Measurements from ENCODE around the gene SLC22A17.
"Not testable (repeated sequence)": the region's sequence is repeated elsewhere in the genome, so short reads cannot be mapped to it uniquely, and the experiment has no call there.

SLC22A17 gene

DNA sequence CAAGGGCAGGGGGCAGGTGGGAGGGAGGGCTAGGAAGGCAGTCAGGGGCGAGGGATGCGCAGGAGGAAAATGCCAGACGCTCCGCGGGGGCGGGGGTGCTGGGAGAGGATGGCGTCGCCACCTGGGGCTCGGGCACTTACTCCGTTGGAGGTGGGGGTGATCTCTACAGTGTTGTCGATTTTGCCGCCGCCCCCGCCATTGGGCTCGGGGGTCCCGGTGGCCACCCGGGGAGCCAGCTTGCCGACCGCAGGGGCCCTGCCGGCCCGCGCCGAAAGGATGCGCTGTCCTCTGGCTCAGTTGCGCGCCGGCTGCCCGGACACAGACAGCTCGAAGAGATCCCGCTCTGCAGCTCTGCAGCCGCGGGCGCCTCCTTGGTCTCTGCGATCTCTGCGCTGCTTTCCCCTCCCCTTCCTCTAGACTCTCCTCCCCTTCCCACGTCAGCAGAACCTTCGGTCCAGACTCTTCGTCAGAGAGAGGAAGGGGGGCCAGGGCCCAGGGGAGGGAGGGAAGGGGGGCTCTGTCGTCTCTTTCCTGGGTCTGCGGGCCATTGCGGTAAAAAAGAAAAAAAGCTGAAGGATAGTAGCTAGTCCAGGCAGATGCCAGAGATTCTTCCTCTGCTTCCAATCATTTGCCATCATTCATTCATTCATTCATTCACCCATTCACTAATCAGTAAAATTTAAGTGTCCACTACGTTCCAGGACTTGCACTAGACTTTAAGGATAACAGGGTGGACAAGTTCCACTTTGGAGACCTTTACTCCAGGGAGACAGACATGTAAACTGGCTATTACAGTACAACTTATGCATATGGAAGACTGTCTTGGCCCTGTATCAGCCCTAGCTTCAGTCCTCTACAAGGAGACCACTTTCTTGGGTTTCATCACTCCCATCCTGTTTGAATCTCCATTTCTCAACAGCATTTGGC, at the start of gene SLC22A17:
TSS of gene SLC22A17 (minus strand) at position 382 of the 927 bp plus-strand sequence.
- DNase-seq (ENCODE audit: low read depth) = peak; percentile 91

DNA sequence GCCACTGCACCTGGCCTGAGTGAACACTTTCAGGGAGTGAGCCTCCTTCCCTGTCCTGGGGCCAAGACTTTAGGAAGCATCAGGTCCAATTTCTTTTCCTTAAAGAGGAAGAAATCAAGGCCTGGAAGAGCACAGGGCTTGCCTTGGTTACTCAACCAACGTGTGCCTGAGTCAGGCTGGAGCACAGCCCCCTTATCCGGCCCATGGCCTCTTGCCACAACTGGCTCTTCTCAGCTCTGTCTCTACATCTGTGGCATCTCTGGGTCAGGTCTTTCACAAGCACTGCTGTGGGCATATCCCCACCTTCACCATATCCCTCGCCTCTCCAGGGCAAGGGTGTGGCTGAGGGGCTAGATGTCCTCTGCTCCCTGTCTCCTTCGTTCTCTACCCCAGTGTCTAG, 48.6 kb upstream of the SLC22A17 start:
- DNase-seq (ENCODE audit: low read depth) = no peak

DNA sequence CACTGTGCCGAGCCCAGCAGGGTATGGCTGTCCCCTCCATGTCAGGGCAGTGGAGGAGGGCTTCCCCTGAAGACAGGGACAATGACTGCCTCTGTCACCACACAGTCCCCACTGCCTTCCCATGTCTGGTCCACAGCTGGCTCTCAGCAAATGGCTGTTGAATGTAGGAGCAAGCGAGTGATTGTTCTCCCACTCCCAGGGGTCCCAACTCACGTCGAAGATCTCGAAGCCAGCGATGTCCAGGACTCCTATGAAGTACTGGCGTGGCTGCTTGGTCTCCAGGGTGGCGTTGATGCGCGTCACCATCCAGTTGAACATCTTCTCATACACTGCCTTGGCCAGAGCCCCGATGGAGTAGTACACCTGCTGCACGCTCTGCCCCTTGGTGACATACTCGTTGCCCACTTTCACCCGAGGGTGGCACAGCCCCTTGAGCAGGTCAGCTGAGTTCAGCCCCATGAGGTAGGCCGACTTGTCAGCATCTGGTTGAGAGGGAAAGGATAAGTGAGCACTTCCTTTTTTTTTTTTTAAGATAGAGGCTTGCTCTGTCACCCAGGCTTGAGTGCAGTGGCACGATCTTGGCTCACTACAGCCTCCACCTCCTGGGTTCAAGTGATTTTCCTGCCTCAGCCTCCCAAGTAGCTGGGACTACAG, 47.9 kb upstream of the SLC22A17 start:
- DNase-seq (ENCODE audit: low read depth) = not testable (repeated sequence)

DNA sequence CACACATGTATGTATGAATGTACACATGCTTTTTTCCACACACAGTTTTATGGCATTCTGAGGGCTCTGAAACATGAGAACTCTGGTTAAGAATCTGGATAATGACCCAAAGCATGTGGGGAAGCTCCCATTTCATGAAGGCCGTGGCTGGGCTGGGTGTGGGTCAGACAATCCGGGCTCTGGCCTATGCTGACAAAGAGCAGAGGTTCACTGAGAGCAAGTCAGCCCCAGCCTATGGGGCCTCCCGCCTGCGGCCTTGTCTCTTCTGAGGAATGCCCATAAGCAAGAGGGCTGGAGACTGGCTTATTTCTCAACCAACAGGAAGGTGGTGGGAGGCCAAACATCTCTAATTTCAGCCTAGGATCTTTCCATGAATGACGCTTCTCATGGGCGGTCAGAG, 46.9 kb upstream of the SLC22A17 start:
- DNase-seq (ENCODE audit: low read depth) = no peak

DNA sequence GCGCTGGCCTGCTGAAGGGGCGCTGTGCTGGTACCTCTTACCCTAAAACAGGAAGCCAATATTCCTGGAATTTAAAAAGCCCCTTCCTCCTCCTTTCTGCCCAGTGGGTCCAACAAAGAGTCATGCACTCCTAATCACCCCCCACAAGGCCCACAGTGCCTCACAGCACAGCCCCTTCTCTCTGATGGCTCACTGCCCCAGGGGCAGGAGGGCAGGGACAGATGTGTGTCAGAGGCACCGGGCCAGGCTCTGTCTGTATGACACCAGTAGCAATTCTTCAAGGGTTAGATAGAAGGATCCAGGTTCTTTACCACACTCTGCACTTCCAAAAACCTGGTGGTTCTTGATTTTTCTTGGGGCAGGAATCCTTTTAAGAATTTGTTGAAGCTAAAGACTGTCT, 46.4 kb upstream of the SLC22A17 start:
- no peak for DNase-seq (ENCODE audit: low read depth)

DNA sequence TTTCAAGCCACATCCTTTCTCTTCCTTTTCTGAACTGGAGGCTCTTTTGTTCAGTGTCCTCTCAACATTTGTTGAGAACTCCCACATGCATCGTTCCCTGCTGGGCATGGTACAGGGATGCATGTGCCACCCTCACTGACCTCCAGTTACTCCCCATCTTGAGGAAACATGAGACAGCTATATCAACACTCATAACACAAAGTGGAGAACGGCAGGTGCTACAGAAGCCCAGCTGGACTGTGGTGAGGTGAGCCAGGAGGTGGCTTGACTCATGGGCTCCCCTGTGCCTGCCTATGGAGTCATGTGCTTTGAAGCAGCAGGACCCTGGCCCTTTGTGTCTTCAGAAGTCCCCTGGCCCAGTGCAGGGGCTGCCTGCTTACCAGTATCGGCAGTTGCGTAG, 45.7 kb upstream of the SLC22A17 start:
- no peak for DNase-seq (ENCODE audit: low read depth)

DNA sequence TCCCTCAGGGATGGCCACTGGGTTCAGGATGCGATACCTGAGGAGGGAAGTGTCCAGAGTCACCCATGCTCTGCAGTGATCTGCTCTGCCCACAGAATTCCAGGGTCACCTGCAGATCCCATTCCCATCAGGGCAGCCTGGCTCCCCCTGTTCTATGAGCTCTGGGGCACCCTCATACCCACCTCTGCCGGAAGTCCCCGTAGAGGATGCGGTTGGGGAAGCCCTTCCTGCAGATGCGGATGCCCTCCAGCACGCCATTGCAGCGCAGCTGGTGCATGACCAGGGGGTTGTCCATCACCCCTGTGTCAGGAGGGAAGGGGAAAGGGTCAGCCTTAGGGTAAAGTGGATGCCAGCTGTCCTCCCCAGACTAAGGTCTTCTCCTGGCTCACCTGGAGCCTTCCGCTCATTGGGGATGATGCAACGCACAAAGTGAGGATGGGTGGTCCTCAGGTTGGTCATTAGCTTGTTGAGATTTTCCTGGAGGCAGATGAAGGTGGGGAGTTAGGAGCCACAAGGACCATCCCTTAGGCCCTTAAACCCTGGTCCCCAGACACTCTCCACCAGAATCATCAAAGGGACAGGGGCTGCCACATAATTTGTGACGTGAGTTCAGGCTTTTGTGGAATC, 44.2 kb upstream of the SLC22A17 start:
- DNase-seq (ENCODE audit: low read depth) = no peak

DNA sequence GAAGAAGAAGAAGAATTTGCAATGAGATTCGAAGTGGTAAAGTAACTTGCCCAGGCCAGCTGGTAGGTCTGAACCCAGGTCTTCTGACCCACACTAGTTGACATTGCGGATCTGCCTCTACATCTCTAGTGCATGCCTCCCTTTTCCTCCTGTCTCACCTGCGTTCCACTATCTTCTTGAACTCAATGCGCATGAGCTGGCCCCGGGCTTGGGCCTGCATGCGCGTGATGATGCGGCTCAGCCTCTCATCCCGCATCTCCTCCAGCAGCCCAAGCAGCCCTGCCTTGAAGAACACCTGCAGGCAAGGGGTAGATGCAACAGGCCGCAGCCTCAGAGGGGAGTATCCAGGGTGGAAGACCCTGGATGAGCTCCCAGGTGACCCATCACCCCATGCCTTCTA, 43.4 kb upstream of the SLC22A17 start:
- no peak for DNase-seq (ENCODE audit: low read depth)

DNA sequence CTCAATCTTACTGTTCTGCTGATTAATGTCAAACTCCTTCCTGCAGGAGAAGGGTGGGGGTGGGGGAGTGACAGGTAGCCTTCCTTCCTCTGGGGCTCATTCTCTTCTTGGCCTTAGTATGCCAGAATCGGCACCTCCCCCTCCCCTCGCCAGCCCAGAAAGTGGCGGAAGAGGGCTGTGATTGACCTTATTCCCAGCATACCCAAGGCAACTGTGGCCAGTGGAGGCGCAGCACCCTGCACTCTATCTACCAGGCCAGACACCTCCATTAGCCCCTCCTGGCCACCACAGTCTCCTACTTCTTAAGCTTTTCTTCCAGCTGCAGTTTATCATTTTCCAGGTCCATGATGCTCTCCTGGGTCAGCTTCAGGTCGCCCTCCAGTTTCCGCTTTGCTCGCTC, 39.9 kb upstream of the SLC22A17 start:
- no peak for DNase-seq (ENCODE audit: low read depth)

DNA sequence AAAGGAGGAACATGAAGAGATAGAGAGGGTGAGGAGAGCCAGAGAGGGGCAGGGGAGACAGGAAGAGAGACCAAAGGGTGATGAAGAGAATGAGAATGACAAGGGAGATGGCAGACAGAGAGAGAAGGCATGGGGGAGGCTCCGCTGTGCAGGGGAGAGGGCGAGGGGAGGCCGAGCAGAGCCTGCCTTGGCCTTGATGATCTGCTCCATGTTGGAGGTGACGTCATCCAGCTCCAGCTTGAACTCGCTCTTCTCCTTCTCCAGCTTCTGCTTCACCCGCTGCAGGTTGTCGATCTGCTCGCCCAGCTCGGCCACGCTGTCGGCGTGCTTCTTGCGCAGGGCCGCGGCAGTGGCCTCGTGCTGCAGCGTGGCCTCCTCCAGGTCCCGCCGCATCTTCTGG, 37.2 kb upstream of the SLC22A17 start:
- not testable (repeated sequence) for DNase-seq (ENCODE audit: low read depth)

DNA sequence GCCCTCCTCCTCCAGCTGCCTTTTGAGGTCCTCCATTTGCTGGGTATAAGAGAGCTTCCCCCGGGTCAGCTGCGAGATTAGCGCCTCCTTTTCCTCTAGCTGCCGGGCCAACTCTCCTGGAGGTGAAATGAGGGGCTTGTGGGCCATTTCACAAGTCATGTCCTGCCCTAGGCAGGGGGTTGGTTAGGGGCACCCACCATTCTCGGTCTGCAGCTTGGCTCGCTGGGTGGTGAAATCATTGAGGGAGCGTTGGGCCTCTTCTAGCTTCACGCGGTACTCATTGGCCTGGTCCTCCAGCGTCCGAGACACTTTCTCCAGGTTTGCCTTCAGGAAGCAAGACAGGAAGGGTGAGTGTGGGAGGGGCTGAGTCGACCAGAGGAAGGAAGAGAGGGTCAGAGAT, 36.7 kb upstream of the SLC22A17 start:
- DNase-seq (ENCODE audit: low read depth) = no peak

DNA sequence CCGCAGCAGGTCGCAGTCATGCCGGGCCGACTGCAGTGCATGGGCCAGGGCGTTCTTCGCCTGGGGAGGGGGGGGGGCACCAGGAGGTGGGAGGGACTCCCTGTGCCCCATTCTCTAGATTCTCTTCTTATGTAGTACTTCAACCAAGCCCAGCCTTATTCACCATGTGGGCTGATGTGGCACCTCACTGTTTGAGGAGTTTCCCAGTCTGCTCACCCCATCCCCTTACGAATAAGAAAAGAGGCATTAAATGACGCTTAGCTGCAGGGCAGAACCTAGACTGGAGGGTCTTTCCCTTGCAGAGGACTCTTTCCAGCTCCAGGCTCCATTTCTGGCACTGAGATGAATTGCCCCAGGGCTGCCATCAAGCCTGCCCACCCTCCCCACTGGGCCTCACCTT, 36.3 kb upstream of the SLC22A17 start:
- DNase-seq (ENCODE audit: low read depth) = no peak

DNA sequence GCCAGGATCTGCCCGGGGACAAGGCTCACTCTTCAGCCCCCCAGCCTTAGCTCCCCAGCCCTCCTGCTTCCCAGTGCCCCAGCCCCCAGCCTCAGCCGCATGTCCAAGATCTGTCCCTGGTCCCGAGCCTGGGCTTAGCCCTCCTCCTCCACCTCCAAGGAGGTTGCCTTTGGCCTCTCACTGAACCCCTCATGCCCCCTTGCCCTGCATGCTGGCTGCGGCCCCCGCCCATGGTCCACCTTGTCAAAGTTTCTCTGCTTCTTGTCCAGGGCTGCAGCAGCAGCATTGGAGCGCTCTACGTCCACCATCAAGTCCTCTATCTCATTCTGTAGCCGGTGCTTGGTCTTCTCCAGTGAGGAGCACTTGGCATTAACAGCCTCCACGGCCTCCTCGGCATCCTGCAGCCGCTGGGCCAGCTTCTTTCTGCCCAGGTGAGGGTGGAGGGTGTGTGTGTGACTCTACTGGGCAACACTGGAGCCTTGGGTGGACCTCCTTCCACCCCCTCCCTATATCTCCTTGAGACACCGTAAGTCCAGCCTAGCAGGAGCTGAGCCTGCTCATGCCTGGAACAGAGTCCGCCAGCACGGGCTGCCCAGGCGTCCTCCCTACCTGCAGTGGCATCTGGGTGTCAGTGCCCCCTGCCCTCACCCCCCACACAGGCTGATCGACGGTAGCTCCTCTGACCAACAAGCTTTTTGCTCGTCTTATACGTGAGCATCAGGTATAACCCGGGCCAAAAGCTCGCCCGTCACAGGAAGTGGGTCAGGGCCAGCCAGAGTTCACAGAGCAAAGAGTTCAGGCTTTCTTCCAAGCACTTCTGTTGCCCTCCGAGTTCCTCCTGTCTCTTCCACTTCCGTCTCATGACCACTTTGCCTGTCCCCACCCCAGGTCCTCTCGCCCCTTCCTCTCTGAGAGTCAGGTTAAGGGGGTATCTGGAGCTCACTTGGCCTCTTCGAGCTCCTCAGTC, 35.5 kb upstream of the SLC22A17 start:
- DNase-seq (ENCODE audit: low read depth) = no peak

DNA sequence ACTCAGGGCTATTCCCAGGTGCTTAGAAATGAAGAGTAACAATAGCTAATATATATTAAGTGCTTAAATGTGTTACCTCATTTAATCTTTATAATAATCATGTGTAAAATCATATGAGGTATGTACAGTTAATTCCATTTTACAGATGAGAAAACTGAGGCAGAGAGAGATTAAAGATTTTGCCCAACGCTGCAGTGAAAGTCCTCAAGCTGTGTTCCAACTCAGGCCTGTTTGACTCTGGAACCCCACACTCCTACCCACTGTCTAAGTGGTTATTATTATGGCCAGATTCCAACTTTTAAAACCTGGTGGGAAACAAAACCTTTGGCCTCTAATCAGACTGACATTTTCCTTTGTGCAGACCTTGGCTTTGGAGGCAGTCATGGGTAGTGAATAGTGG, 34.3 kb upstream of the SLC22A17 start:
- no peak for DNase-seq (ENCODE audit: low read depth)

DNA sequence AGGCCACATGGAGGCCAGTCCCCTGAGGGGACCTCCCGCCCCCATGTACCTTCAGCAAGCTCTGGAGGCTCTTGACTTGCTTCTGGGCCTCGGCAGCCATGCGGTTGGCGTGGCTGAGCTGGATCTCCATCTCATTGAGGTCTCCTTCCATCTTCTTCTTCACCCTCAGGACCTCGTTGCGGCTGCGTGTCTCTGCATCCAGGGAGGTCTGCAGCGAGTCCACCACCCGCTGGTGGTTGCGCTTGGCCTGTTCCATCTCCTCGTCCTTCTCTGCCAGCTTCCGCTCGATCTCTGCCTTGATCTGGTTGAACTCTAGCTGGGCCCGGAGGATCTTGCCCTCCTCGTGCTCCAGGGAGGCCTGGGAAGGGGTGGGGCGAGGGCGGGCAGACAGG, 33.6 kb upstream of the SLC22A17 start:
- DNase-seq (ENCODE audit: low read depth) = not testable (repeated sequence)

DNA sequence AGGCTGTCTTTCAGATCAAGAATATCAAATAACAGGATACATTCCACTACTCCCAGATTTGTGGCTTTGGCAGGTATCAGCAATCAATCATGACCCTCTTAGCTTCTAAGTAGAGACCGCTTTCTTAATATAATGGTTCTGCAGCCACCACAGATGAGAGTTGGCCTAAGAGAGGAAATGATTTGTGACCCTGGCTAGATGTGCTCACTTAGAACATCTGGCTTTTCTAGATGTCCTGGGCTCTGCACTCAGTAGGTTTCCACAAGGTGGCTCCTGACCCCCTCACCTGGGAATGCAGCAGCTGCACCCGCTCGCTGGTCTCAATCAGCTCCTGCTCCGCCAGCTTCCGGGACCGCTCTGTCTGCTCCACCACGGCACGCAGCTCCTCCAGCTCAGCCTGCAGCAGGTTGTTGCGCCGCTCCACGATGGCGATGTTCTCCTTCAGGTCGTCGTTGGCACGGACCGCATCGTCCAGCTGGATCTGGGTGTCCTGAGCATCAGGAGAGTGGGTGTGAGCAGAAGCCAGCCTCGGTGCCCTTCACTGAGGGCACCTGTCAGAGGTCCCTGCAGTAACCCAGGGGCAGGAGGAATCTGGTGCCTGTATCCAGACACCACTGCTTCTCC, 33.1 kb upstream of the SLC22A17 start:
- no peak for DNase-seq (ENCODE audit: low read depth)

DNA sequence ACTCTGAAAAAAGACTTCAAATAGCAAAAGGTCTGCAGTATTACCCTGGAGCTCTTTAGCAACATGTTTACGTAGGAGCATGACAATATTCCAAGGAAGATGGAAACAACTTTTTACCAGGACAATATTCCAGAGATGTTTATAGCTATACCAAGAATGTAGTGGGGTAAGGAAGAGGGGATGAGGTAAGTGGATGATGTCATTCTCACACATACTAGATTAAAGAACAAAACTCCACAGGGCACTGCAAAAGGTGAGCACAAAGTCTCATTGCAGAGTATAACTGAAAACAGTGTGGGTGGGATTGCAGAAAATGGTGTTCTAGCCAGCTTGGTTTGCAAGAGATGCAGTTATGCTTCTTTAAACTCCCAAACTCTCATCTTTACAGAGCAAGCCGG, 32.6 kb upstream of the SLC22A17 start:
- DNase-seq (ENCODE audit: low read depth) = no peak

DNA sequence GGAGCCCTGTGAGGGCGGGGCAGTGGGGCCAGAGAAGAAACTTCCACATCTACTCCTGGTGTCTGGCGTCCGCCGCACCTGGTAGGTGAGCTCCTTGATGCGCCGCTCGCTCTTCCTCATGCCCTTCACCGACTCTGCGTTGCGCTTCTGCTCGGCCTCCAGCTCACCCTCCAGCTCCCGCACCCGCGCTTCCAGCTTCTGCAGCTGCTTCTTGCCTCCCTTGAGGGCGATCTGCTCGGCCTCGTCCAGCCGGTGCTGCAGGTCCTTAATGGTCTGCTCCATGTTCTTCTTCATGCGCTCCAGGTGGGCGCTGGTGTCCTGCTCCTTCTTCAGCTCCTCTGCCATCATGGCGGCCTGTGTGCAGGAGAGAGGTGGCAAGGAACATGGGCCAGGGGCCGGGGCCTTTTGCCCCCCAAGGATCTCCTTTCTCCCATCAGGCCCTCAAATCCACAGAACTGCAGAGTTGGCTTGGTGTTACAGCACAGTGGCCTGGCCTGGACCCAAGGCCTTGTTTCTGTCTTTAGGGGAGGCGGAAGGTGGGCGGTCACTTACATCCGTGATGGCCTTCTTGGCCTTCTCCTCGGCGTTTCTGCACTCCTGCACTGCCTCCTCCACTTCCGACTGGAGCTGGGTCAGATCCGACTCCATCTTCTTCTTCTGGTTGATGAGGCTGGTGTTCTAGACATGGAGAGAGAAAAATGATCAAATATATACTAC, 31.8 kb upstream of the SLC22A17 start:
- no peak for DNase-seq (ENCODE audit: low read depth)

DNA sequence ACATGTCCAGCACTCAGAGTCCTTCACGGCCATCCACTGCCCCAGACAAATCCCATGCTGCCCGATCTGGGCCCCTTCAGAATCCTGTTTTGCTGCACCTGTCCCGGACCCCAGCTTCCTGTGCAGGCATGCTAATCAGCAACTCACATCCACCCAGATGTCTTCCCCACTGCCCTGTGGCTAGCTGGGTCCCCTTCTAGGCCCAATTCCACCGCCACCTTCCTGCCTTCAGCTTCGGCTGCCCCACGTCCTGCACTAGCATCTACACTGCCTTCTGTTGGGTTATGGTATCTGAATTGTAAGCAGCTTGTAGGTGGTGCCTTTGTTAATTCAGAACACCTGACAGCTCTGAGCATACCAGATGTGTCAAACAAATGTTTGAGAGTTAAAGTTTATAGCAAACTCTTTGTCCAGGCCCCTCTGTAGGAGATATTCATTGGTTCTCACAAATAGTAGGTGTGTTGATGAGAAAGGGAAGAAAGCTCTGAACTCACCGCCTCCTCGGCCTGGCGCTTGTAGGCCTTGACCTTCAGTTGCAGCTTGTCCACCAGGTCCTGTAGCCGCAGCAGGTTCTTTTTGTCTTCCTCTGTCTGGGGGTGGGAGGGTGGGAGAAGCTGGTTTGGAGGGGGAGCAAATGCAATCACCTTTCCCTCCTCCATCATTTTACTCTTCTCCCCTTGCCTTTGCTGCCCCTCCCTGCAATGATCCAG, 30.2 kb upstream of the SLC22A17 start:
- no peak for DNase-seq (ENCODE audit: low read depth)

DNA sequence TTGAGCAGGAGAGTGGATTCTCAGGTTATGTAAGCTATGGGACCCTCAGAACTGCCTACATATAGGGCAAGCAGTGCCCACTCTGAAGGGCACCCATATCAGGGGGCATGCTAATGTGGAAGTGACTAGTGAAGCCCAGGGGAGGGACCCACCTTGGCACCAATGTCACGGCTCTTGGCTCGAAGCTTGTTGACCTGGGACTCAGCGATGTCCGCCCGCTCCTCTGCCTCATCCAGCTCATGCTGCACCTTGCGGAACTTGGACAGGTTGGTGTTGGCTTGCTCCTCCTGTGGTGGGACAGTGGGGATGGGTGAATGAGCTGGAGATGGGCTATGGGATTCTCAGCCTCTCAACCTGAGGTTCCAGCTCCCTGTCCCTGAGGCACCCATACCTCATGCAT, 29.6 kb upstream of the SLC22A17 start:
- no peak for DNase-seq (ENCODE audit: low read depth)

Measured in iris pigment epithelial cell (primary cell).